ENCODE measurements around the gene DPP6. TPM values are rescaled to one million over a fixed set of nuclear protein-coding genes. Genes with fewer than 3 reads are reported as not detected.
A peak's percentile ranks its signal among the peaks of the same experiment; 100 is the strongest.

The DPP6 gene
- total RNA-seq, 4 donors from 2014 or later = 0.38 TPM; not detected in 2

DNA sequence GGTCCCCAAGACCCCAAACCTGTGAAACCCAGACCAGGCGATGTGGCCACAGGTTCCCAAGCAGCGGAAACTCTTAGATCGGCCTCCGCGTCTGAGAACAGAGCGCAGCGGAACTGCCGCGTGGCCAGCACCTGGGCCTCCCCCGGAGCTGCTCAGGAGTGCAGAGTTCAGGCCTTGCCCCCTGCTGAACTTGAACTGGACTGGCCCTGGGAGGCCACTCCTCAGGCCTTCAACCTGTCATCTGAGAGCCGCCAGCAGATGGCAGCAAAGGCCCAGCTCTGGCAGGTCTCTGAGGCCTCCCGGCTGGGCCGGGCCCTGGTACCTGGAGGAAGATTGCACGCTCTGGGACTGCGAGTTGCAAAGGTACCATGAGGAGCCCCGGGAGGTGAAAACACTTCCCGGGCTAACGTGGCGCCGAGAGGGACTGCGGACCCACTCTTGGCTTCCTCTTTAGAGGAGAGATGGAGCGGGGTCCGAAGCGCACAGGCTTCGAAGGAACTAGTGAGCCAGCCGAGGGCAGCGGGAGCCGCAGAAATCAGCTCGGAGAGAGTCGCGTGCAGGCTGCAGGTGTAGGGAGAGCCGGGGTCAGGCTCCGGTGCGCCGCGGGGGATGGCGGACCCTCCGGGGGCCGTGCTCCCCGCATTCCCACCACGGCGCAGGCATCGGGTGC lies 861.6 kb downstream of the DPP6 start:
- H3K4me3 ChIP-seq = peak overlapping the region in 3 of 4 donors; percentile 34 to 60 (median 37)
- H3K27ac ChIP-seq = no peak overlapping the region
- H3K27me3 ChIP-seq = peaks cover 0 to 53% (median 3%) of the 10 kb centered on the region in 4 donors
- no peak for DNase-seq
- H3K4me1 ChIP-seq = peaks cover 4 to 15% (median 6%) of the 10 kb centered on the region in 3 donors
- H3K36me3 ChIP-seq = no peaks in the 10 kb centered on the region
- H3K9me3 ChIP-seq = peaks cover 0 to 12% (median 0%) of the 10 kb centered on the region in 3 donors
- 8% methylated on average over 14 of the region's 43 CpGs; no CpG with 5 or more reads in 1 of the 2 donors for WGBS, 2 donors
- intact Hi-C loops (cut with DNase I) = no loop called here
- TF ChIP-seq CTCF (IDR thresholded peaks at IDR 0.05) (peak; percentile 64 to 91 (median 82)), POLR2A (IDR thresholded peaks at IDR 0.05) (no peak)

DNA sequence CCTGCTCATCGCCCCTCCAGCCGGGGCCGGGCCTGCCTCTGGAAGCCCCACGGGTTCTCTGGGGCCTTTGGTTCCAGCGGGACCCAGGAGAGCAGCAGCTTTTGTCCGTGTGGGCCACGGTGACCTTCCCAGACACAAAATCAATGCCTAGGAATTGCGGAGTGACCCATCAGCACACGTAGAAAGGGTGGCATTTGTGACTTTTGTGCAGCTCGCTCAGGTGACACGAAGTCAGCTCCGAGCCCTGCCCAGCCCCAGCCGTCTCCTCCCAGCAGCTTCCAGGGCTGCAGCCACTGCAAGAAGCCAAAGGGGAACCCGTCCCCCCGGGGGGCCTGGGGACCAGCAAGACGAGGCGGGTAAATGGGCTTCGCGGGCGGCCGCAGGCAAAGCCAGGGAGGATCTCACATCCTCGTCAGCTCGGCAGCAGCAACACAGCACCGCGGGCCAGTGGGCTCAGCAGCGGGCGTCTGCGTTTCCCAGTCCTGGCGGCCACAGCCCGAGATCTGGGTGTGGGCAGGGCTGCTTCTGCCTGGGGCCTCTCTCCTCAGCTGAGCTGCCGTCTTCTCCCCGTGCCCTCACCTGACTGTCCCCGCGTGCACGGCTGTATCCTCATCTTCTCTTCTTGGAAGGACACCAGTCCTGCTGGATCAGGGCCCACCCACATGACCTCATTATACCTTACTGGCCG lies 862.3 kb downstream of the DPP6 start:
- intact Hi-C loops (cut with DNase I) = no loop called here
- Histone ChIP-seq H3K9me3 (peaks cover 0 to 12% (median 0%) of the 10 kb centered on the region in 3 donors), H3K4me1 (peaks cover 4 to 15% (median 6%) of the 10 kb centered on the region in 3 donors), H3K27me3 (peaks cover 0 to 50% (median 3%) of the 10 kb centered on the region in 4 donors), H3K27ac (no peak overlapping the region), H3K4me3 (peak overlapping the region in 3 of 4 donors; percentile 34 to 60 (median 37)), H3K36me3 (no peaks in the 10 kb centered on the region)
- TF ChIP-seq POLR2A (IDR thresholded peaks at IDR 0.05) (no peak), CTCF (IDR thresholded peaks at IDR 0.05) (no peak)
- WGBS, 2 donors = 58% methylated on average over 10 of the region's 36 CpGs; no CpG with 5 or more reads in 1 of the 2 donors
- no peak for DNase-seq

GRCh38 chr7:154914996-154915380 lies 862.8 kb downstream of the DPP6 start:
- WGBS, 2 donors = 63% methylated on average over 9 of the region's 18 CpGs; no CpG with 5 or more reads in 1 of the 2 donors
- intact Hi-C loops (cut with DNase I) = no loop called here
- H3K4me1 ChIP-seq = peaks cover 4 to 15% (median 6%) of the 10 kb centered on the region in 3 donors
- TF ChIP-seq POLR2A (IDR thresholded peaks at IDR 0.05) (no peak), CTCF (IDR thresholded peaks at IDR 0.05) (no peak)
- H3K27ac ChIP-seq = no peak overlapping the region
- no peaks in the 10 kb centered on the region for H3K36me3 ChIP-seq
- H3K9me3 ChIP-seq = peaks cover 0 to 12% (median 0%) of the 10 kb centered on the region in 3 donors
- H3K27me3 ChIP-seq = peaks cover 0 to 44% (median 3%) of the 10 kb centered on the region in 4 donors
- DNase-seq = no peak
- no peak overlapping the region for H3K4me3 ChIP-seq

- intact Hi-C loops (cut with DNase I) = no loop called here
- Histone ChIP-seq H3K36me3 (no peaks in the 10 kb centered on the region), H3K27ac (no peak overlapping the region), H3K4me3 (no peak overlapping the region), H3K4me1 (peaks cover 4 to 15% (median 6%) of the 10 kb centered on the region in 3 donors), H3K9me3 (peaks cover 0 to 10% (median 0%) of the 10 kb centered on the region in 3 donors), H3K27me3 (peaks cover 0 to 38% (median 3%) of the 10 kb centered on the region in 4 donors)
- DNase-seq = no peak
- WGBS, 2 donors = 86% methylated on average over 4 of the region's 4 CpGs; no CpG with 5 or more reads in 1 of the 2 donors
- no peak for TF ChIP-seq POLR2A (IDR thresholded peaks at IDR 0.05)
- TF ChIP-seq CTCF (IDR thresholded peaks at IDR 0.05) = no peak
These were observed 863.4 kb downstream of the DPP6 start for GRCh38 chr7:154915600-154915999.

GRCh38 chr7:154916381-154916780 lies 864.2 kb downstream of the DPP6 start:
- intact Hi-C loops (cut with DNase I) = no loop called here
- H3K4me1 ChIP-seq = peaks cover 4 to 15% (median 6%) of the 10 kb centered on the region in 3 donors
- no peak overlapping the region for H3K4me3 ChIP-seq
- DNase-seq = no peak
- WGBS, 2 donors = 76 to 78% methylated on average over 10 to 12 of the region's 14 CpGs
- TF ChIP-seq POLR2A (IDR thresholded peaks at IDR 0.05) (no peak), CTCF (IDR thresholded peaks at IDR 0.05) (no peak)
- peaks cover 0 to 36% (median 3%) of the 10 kb centered on the region in 4 donors for H3K27me3 ChIP-seq
- no peaks in the 10 kb centered on the region for H3K36me3 ChIP-seq
- no peak overlapping the region for H3K27ac ChIP-seq
- peaks cover 0 to 3% (median 0%) of the 10 kb centered on the region in 3 donors for H3K9me3 ChIP-seq
